GM18511 (cell line): ENCODE results near the gene SNAP25.

Experiments used
- ATAC-seq: cut with Tn5 transposase; IDR thresholded peaks from one replicate; pipeline ENCODE4 v1.9.1; 2021; ENCODE audit warnings: mild to moderate bottlenecking, moderate library complexity; ENCODE audit not compliant: unreplicated experiment

Gene SNAP25

DNA sequence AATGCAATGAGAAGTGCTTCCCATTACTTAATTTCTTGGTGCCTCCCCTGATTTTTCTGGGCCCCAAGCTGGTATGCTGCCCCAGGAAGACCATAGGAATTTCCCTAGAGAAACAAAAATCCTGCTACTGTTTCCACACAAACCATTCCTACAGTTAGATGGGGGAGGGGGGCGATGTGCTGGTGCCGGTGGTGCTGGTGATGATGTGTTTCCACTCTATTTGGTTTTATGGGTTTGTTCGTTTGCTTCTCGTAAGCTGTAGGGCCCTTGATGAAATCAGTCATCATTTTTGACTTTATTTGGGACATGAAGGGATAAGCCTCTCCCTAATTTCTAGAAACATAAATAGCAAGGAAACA is 110.2 kb downstream of the SNAP25 start:
- no peak for ATAC-seq

DNA sequence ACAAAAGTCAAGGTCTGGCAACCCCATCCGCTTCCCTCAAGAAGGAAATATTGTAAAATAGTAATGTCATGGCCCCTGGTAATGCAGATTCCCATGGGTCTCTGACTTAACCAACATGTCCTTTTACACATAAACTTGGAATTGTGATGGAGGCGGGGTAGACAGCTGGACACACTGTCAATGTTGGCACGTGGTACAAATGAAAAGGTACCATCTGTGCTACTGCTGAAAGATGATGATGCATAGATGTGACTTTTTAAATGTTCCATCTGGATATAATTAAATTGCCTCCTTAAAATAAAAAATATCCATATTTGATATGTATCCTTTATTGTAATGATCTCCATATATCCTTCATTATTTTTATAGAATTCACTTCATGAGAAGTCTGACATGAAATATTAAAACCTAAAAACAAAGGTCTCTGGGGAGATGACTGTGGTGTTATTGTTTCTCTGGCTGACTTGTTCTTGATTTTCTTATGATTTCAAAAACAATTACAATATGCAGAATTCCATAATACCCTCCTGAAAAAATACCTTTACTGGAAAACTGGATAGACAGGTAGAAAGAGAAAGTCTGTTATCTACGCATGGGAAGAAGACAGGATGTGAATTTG is 110.9 kb downstream of the SNAP25 start:
- ATAC-seq: no peak

DNA sequence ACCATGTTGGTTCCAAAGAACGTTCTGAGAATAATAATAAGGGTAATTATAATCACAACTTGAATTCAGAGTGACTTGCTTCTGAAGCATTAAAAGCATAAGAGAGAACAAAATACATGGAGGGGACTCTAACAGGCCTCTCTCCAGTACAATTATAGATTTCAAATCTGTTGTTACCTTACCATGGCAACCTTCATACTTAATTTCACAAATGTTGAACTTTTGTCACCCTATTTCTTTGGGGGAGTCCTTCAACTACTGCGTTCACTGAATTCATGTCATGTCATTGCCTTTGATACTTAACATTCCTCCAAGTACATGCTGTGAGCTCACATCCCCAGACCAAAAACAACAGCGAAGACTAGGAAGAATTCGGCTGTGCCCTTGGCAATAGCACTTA is 111.4 kb downstream of the SNAP25 start:
- no peak for ATAC-seq

DNA sequence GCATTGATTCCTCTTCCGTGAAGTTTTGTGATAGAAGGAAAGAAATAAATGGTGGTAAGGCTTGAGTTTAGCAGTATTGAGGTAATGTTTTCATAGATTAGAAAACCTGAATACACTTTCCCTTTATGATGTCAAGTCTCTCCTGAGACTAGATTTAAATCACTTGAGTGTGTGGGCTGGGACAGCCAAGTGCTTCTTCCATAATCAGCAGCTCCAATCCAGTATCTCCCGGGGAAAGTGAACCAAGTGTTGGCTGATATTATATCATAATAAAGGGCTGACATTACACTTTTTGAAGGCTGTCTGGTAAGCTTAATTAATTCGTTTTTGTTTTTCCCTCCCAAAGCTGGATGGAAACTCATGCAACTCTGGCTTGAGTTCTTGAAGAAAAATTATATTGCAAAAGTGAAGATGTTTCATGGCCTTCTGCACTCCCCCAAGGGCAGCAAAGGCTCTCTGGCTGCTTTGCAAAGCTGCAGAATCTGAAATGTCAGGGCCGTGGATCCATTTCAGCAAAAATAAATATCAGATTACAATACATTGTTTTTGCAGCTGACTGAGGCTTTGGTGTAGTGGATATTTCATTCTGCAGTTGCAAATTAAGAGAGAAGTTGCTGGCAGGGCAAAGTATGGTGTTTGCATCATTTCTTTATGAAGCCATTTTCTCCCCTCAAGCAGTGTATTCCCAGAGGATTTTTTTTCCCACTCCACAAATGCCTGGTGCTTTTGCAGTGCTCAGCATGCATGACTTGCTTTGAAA is 114.2 kb downstream of the SNAP25 start:
- no peak for ATAC-seq

DNA sequence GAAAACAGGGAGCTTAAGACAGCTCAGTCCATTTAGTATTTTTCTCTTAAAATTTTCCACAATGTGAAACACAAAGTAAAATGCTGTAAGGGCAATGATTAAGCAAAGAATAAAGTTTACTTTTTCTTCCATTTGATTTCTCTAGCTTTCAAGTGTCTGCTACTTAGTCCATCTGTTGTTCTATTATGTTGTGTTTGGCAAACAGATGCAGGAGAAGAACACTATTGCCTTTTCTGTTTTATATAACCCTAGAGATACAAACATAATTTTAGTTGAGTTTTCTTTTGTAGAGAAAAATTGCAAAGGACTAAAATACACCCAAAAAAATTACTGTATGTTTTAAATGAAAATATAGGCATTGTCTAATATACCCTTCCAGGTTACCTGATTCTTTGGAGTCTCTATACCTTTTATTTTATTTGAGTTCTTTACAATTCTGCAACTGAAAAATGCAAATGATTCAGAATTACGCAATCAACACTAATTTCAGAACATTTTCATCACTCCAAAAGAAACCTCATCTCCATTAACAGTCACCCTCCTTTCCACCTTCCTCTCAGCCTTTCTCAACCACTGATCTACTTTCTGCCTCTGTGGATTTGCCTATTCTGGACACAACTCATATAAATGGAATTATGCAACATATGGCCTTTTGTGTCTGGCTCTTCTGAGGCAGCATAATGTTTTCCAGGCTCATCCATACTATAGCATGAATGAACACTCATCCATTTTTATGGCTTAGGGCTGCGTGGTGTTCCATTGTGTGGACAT is 118.5 kb downstream of the SNAP25 start:
- no peak for ATAC-seq

DNA sequence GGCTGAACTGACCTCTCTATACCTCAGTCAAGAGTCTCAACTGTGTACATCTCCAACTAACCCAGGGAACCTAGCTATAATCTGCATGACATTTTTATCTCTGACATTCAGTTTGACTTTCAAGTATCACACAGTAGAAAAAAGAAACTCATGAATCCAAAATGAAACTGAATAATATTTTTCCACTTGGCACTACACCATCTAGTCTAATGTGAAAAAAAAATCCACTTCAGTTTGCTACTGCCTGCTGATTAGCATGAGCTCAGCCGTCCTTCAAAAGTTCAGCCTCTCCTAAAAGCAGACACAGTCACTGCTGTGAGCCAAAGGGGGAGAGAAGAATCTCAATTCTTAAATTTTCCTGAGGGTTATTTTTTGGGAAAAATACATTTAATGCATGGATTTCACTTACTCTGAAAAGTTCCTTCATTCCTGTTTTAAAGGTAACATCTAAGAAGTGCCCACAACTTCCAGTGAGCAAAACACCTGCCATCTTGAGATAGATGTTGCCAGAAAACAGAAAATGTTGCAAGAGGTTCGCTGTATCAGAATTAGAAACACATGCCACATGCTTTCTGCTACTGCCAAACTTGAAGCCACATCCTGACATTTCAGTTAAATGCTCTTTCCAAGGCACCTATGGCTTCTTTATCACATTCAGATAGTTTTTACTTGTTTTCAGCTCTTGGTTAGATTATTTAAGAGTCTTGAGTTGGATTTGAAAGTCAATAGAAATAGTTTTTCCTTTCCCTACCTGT is 120.0 kb downstream of the SNAP25 start:
- no peak for ATAC-seq

DNA sequence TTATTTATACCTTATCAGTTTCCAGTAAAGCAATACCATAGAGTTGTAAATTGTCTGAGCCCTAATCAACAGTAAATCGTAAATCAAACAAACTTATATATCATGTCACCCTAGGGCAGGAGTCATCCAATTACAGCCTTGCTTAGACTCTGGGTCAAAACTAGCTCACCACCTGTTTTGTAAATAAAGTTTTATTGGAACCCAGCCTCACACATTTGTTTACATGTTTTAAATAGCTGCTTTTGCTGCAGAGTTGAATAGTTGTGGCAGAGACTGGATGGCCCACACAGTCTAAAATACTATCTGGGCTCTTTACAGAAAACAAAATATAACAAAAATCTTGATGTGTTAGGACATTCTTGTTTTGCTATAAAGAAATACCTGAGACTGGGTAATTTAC is 121.0 kb downstream of the SNAP25 start:
- ATAC-seq: no peak

DNA sequence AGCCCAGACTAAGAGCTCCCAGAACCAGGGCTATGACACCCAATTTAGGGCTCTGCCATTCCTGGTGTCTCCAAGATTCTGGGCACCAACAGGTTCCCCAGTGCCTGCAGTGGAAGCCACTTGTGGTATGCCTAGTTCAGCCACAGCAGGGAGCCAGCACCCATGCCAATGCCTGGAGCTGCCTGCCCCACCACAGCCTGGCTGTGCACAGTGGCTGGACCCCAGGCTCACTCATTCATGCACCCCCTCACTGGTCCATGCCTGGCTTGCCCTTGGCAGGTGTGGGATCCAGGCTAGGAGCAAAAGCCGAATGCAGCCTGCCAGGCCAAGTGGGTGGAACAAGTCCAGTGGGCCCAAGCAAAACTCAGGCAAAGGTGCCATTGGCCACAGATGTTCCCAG is 123.5 kb downstream of the SNAP25 start:
- no peak for ATAC-seq

DNA sequence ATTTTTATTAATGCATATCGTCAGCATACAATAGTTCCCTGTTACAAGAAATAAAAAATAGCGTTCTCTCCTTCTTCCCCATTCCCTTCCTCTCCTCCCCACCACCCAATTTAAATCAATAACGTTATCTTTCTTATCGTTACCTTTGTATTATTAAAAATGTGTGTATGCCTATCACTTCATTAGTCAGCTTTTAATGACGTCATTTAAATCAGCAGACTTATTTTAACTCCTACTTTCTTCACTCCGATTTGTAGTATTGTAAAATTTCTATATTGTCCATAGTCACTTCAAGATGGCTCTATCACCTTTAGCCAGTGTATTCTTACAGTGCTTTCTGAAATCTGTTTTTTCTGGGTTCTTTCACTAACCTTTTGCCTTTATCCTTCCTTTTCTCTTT is 126.3 kb downstream of the SNAP25 start:
- ATAC-seq: no peak

DNA sequence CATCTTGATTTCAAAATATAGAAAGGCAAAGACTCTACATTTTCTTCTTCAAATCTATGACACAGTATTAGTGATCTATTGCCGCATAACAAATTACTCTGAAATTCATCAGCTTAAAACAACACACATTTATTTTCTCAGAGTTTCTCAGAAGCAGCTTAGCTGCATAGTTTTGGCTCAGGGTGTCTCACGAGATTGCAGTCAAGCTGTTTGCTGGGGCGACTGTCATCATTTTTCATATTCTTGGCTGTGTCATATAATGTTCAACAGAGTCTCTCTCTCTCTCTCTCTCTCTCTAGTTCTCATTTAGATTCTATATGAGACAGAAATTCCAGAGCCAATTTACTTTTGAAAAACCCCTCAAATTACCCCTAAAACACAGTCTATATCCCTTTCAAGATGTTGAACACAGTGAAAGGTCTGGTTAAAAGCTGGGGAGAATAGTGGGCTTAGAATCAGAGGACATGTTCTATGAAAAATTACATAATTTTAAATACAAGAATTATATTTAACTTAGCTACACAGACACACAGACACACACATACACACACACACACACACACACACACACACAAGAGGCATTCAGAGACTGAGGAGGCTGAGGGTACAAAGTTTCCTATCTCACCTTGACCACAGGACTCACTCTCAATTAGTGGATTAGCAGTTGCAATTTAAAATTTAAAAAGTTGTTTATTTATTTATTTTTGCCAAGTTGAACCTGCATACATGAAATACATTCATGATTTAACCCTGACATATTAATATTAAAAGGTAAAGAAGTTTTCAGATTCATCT is 128.7 kb downstream of the SNAP25 start:
- no peak for ATAC-seq

DNA sequence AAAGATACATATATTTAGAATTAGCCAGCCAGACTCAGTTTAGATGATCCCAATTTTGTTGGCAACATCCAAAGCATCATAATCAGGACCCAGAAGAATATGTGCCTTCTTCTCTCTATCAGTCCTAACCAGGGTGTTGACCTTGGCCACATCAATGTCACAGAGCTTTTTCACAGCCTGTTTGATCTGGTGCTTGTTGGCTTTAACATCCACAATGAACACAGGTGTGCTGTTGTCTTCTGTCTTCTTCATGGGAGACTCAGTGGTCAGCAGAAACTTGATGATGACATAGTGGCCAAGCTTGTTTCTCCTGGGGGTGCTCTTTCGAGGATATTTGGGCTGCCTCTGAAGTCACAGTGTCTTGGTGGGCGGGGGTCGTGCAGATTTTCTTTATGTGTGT is 130.5 kb downstream of the SNAP25 start:
- ATAC-seq: no peak

DNA sequence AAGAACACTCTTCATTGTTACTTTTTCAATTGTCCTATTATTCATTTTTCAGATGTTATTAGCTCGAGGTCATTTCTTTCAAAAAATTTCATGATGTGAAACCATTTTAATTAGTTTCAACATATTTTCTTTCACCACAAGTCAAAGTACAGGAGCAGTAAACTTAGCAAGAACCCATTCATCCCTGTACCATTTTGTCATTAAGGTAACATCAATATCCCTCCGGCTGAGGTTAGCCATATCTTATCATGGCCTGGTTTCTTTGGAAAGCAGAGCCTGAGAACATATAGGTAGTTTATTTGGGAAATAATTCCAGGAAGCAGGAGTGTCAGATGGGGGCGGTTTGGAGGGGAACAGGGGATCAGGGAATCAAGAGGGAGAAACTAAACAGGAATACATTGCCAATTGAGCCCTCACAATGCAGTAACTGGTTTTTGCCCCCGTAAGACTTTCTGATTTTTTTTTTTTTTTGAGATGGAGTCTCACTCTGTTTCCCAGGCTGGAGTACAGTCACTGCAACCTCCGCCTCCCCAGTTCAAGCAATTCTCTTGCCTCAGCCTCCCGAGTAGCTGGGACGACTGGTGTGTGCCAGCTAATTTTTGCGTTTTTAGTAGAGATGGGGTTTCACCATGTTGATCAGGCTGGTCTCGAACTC is 131.7 kb downstream of the SNAP25 start:
- ATAC-seq: no peak

DNA sequence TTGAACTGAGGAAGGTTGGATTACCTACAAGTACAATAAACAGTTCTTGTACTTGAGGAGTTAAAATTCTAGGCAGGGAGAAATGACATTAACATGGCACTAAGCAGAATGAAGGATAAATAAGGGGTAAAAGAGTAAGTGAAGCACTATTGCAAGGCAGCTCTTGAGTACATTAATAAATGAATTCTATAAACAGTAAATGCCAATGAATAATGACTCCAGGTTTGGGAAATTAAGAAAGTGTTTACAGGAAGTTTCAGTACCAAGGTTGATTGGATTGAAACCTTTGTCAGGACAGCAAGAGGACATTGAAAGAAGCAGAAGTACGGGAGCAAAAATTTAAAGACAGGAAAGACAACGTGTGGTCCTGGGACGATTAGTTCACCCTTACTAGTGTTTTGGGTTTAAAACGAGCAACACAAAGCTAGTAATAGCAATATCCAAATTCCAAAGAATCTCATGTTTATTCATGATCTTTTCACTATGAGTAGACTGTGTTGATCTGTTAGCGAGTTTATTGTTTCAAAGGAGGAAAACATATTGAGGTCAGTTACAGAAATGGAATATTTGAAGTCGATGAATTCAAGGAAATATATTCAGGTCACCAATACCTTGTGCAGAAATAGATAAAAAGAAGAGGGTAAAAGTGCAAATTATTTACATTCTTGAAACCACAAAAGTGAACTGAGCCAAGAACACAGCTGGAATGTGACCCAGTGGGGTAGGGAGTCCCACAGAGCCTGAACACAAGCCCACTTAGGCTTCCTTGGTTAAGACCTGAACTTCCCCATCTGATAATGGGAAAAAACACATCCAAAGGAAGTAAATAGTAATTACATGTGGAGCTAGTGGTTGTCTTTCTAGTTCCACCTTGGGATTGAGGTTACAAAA is 134.5 kb downstream of the SNAP25 start:
- ATAC-seq: no peak

DNA sequence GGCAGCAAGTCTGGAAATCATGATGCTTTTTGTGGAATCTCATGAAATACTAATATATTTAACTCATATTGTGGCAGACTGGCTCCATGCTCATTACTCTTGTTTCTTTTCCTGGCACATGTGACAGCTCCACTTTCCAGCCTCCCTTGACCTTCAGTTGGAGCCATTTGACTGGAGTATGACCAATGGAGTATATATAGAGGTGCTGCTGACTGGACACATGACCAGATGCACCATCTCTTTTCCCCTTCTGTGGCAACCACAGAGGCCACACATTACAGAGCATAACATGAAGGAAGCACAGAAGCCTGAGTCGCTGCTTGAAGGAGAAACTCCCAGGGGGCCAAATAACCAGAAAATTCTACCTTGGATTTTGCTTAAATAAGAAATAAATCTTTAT is 138.0 kb downstream of the SNAP25 start:
- ATAC-seq: no peak
